Measurements from ENCODE around the gene HRC.

HRC gene

DNA sequence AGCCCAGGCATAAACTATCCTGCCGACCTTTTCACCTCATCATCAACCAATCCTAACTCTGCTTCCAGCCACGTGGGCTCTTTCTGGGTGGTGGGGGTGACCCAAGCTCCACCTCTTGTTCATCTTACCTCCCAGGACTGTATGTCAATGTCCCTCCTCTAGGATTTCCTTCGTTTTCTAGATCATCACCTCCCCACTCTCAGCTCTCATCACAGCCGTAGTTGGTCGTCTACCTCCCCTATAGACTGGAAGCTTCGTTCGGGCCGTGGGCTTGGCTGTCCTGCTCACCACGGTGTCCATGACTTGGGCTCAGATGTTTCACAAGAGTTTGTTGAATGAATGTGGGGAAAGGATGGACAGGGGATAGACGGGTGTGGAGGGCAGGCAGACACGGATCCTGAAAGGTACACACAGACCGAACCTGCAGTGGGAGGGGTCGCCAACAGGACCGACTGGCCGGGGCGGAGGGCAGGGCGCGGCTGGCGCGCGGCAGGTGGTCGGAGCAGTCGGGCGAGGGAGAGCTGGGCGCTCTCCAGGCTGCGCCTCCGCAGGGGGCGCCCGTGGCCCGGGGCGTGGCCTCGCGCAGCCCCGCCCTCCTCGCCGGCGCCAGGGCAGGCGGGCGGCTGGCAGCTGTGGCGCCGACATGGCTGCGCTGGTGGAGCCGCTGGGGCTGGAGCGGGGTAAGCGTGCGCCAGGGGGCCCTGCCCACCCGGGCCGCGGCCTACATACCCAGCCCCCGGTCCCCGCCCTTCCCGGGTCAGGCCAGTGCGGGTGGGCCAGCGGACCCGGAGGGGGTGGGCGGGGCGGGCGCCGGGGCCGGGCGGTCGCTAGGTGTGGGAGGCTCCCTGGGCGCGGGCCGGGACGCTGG is 41.2 kb downstream of the HRC start, which contains the start of gene LIN7B:
LIN7B (plus strand) TSS at position 609 of the 868 bp plus-strand sequence; CDS start at position 644, 35 bp downstream.
- DNase-seq = no peak

GRCh38 chr19:49111218-49111998 is 43.8 kb downstream of the HRC start:
- DNase-seq = no peak

GRCh38 chr19:49110567-49110966 is 44.6 kb downstream of the HRC start:
- DNase-seq = no peak

DNA sequence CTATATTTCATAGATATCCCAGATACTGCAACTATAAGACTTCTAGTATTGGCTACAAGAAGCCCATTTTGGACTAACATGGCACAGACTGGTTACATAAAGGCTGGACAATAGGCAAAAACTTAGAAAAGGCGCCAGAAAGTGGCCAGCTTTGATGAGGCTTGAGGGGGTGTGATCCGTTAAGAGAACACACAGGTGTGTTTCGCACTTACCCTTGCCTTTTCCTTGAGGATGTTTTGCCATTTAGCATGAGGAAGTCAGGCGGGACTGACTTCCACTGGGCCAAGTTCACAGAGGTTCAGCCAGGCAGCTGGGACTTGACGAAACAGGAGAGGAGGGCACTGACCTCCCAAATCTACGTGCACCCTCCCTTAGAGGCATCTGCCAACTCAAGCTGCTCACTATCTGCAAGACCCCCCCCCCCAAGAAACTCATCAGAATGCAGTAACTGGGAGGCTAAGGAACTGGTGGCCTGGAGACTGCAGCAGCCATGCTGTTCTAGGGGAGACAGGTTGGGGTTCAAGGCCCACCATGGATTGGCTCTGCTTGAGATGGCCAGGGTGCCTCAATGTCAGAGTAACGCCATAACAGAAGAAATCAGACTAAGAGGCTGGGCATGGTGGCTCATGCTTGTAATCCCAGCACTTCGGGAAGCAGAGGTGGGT is 45.5 kb downstream of the HRC start:
- no peak for DNase-seq

DNA sequence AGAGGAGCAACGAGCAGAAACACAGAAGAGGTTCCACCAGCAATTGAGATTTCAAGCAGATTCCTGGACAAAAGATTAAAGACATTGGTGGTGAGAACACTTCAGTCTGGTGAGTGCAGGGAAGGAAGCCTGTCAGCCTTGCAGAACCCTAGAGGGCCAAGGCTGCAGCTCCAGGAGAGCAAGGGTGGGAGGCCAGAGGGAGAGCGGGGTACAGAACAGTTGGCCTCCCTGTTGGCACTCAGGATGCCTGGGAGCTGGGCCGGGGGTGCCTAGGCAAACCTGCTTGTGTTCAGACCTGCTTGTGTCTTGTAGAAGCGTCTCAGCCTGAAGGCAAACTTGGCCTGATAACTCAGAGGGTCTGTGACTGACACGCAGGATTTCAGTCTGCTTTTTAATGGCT is 46.1 kb downstream of the HRC start:
- no peak for DNase-seq

- DNase-seq = no peak
Observed at GRCh38 chr19:49107625-49108459, 47.4 kb downstream of the HRC start.

DNA sequence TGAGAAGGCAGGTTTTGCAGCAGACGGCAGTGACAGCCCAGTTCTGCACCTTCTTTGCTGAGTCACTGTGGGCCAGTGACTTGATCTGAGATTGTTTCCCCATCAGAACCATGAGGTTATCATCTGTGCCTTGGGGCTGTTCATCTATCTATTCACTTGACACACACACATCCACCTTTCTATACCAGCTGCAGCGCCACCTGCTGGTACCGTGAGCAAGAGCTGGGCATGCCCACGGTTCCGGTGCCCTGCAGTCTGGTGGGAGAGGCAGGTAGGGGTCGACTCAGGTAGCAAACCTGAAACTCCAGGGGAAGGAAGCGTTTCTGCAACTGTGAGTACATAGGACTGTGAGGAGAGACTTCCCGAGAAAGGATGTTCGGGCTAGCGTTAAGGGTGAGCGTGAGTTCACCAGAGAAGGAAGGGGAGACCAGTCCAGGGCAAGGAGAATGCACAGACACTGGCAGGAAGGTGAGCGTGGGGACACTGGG is 48.5 kb downstream of the HRC start:
- DNase-seq = peak in 1 of 2 experiments; percentile 20

GRCh38 chr19:49104229-49104864 is 50.8 kb downstream of the HRC start:
- no peak for DNase-seq

DNA sequence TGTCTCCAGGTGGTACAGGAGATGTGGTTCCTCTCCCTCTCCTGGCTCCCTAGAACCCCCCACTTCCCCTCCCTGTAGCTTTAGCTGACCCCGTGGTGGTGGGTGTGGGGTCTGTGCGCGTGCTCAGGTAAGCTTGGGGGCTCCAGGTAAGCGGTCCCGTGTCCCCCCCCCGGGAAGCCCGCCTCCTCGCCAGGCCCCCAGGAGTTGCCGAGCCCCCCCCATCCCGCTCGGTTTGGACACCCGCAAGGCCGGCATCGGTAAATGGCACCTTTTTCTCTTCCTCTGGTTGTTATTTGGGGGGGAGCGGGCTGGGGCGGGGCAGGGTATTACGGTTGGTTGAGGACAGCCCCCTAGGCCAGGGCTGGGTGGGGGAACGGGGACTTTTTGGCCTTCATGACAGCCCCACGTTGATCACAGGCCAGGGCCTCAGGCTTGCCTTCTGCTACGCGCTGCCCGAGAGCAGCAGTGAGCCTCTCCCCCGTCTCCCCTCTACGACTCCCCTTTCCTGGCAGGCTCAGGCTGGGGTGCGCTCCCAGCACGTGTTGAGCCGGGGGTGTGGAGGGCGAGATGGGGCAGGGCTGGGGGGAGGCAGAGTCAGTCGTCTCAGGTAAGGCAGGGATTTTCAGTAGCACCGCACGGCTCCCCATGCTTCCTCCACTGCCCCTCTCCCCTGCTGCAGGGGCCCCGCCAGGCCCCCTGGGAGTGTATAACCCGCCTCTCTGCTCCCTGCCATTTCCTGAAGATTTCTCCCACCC is 51.7 kb downstream of the HRC start:
- no peak for DNase-seq

DNA sequence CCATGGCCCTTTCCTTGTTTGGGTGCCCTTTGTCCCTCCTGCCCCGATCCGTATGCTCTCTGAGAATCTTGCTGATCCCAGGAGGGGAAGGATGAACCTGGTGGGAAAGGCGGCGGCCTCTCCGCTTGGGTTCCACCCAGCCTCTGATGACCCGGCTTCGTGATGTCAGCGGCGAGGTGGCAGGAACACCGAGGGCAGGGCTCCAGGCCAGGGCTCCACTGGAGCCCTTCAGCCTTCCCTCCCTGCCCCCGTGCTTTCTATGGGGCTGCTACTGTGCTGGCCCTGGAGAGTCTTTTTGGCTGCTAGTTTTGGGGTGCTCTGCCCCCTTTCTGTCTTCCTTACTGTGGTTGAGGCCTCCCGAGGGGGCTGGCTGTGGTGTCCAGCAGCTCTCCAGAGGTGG is 52.9 kb downstream of the HRC start:
- no peak for DNase-seq

Measured in cerebellar nuclear complex (tissue), 1 donor.